Natural killer cell (primary cell): ENCODE results near the gene TACR1. TPM values are rescaled to one million over a fixed set of nuclear protein-coding genes. Genes with fewer than 3 reads are reported as not detected.
"Not testable (repeated sequence)": the region's sequence is repeated elsewhere in the genome, so short reads cannot be mapped to it uniquely, and the experiment has no call there.

ENCODE experiments used
- ATAC-seq, 3 donors: fragments of 150-1000 bp in 2 of 3; fragments of 200-7000 bp in 1 of 3; cut with Tn5 transposase; 1 replicate in 1 of 3; 2 replicates in 2 of 3; pipeline ENCODE4 v1.10.0; 2021; ENCODE audit warnings: mild to moderate bottlenecking in 2 of 3, moderate library complexity in 2 of 3
- DNase-seq, 2 donors: peaks; one replicate each; pipeline versions ENCODE4 v3.0.0 to v3.0.0-alpha.2; 2013 to 2021; ENCODE audit warnings: mixed read lengths in 1 of 2
- H3K27ac ChIP-seq: one replicate; pipeline ENCODE4 v1.5.1; 2013; ENCODE audit warnings: mild to moderate bottlenecking, low read length
- H3K27me3 ChIP-seq: one replicate; pipeline ENCODE4 v1.6.1; 2013; ENCODE audit warnings: low read length; ENCODE audit not compliant: control insufficient read depth, insufficient read depth
- H3K36me3 ChIP-seq: one replicate; pipeline ENCODE4 v1.6.1; 2013; ENCODE audit warnings: low read length; ENCODE audit not compliant: control insufficient read depth, insufficient read depth
- H3K4me1 ChIP-seq: one replicate; pipeline ENCODE4 v1.6.1; 2013; ENCODE audit warnings: low read length; ENCODE audit not compliant: control insufficient read depth, insufficient read depth
- H3K4me3 ChIP-seq: one replicate; pipeline ENCODE4 v1.5.1; 2013; ENCODE audit warnings: low read length
- H3K9me3 ChIP-seq: one replicate; pipeline ENCODE4 v1.6.1; 2013; ENCODE audit warnings: low read length; ENCODE audit not compliant: control insufficient read depth, insufficient read depth
- H3K27ac Mint-ChIP-seq, 2 donors: one replicate each; pipeline ENCODE4 v1.8.0; 2022; ENCODE audit warnings: mild to moderate bottlenecking in 2 of 2, mixed read lengths in 2 of 2, moderate library complexity in 1 of 2
- H3K27me3 Mint-ChIP-seq, 2 donors: one replicate each; pipeline ENCODE4 v1.8.0; 2022; ENCODE audit warnings: low read depth in 2 of 2, mixed read lengths in 2 of 2
- H3K36me3 Mint-ChIP-seq: one replicate; pipeline ENCODE4 v1.8.0; 2022; ENCODE audit warnings: mixed read lengths
- H3K4me1 Mint-ChIP-seq, 2 donors: one replicate each; pipeline ENCODE4 v1.8.0; 2022; ENCODE audit warnings: mixed read lengths in 2 of 2
- H3K4me3 Mint-ChIP-seq: one replicate; pipeline ENCODE4 v1.8.0; 2022; ENCODE audit warnings: mild to moderate bottlenecking, moderate library complexity, mixed read lengths
- H3K9me3 Mint-ChIP-seq, 2 donors: one replicate each; pipeline ENCODE4 v1.8.0; 2022; ENCODE audit warnings: mixed read lengths in 2 of 2
- WGBS: methylation state at CpG from one replicate; pipeline ENCODE4 v1.1.7; 2013; ENCODE audit warnings: missing lambda C conversion rate; ENCODE audit not compliant: insufficient coverage; 5-methylcytosine and 5-hydroxymethylcytosine counted together
- intact Hi-C: fragments of 100-400 bp; cut with micrococcal nuclease; formaldehyde crosslinking; loops from one replicate; pipeline ENCODE4 v1.14.2; 2022
- total RNA-seq, 4 donors: library from RNA; stranded (reverse); fragments of 120-200 nt in 1 of 4; gene quantifications; one replicate each; pipeline versions ENCODE4 v1.2.3 to v1.2.4, GENCODE V29; 2013 to 2022
- TF ChIP-seq, protein P1 (sequence below): fragments of 200-600 bp; IDR thresholded peaks from one replicate; pipeline ENCODE4 v1.8.0; 2022; ENCODE audit warnings: antibody characterized with exemption

Gene TACR1
- total RNA-seq, 3 donors from 2014 or later (not counting 1 experiment from before 2014, with no cell fraction given), result not detected

- TF ChIP-seq, protein P1, sequence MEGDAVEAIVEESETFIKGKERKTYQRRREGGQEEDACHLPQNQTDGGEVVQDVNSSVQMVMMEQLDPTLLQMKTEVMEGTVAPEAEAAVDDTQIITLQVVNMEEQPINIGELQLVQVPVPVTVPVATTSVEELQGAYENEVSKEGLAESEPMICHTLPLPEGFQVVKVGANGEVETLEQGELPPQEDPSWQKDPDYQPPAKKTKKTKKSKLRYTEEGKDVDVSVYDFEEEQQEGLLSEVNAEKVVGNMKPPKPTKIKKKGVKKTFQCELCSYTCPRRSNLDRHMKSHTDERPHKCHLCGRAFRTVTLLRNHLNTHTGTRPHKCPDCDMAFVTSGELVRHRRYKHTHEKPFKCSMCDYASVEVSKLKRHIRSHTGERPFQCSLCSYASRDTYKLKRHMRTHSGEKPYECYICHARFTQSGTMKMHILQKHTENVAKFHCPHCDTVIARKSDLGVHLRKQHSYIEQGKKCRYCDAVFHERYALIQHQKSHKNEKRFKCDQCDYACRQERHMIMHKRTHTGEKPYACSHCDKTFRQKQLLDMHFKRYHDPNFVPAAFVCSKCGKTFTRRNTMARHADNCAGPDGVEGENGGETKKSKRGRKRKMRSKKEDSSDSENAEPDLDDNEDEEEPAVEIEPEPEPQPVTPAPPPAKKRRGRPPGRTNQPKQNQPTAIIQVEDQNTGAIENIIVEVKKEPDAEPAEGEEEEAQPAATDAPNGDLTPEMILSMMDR, result no peak
- intact Hi-C loops, result no loop called here
- Histone ChIP-seq H3K4me3 (no peak overlapping the region), H3K36me3 (no peaks in the 10 kb centered on the region), H3K27ac (no peak overlapping the region), H3K27me3 (no peaks in the 10 kb centered on the region), H3K4me1 (no peaks in the 10 kb centered on the region), H3K9me3 (no peaks in the 10 kb centered on the region)
- 86% methylated on average over 2 of the region's 2 CpGs for WGBS
- no peaks in the 10 kb centered on the region for H3K4me1 Mint-ChIP-seq
- no peak for DNase-seq
- H3K4me3 Mint-ChIP-seq, result no peak overlapping the region
- no peak for ATAC-seq
- H3K27ac Mint-ChIP-seq, result no peak overlapping the region
- peaks cover 0 to 10% of the 10 kb centered on the region in 2 donors for H3K27me3 Mint-ChIP-seq
- no peaks in the 10 kb centered on the region for H3K36me3 Mint-ChIP-seq
- peaks cover 0 to 2% of the 10 kb centered on the region in 2 donors for H3K9me3 Mint-ChIP-seq
Observed at GRCh38 chr2:75174981-75175380, 24.3 kb downstream of the TACR1 start.

GRCh38 chr2:75174519-75174918, 24.8 kb downstream of the TACR1 start:
- Mint-ChIP-seq H3K4me1 (no peaks in the 10 kb centered on the region), H3K4me3 (no peak overlapping the region), H3K27ac (no peak overlapping the region), H3K27me3 (peaks cover 0 to 10% of the 10 kb centered on the region in 2 donors), H3K36me3 (no peaks in the 10 kb centered on the region), H3K9me3 (peaks cover 0 to 2% of the 10 kb centered on the region in 2 donors)
- Histone ChIP-seq H3K4me1 (no peaks in the 10 kb centered on the region), H3K9me3 (no peaks in the 10 kb centered on the region), H3K27ac (no peak overlapping the region), H3K4me3 (no peak overlapping the region), H3K27me3 (no peaks in the 10 kb centered on the region), H3K36me3 (no peaks in the 10 kb centered on the region)
- DNase-seq (no peak), ATAC-seq (no peak)
- TF ChIP-seq, protein P1, result no peak
- no CpG with 5 or more reads among the region's 2 CpGs for WGBS
- intact Hi-C loops, result no loop called here

- Histone ChIP-seq H3K9me3 (no peaks in the 10 kb centered on the region), H3K36me3 (no peaks in the 10 kb centered on the region), H3K27ac (no peak overlapping the region), H3K4me3 (no peak overlapping the region), H3K4me1 (no peaks in the 10 kb centered on the region), H3K27me3 (no peaks in the 10 kb centered on the region)
- DNase-seq (no peak), ATAC-seq (no peak)
- no peaks in the 10 kb centered on the region for H3K36me3 Mint-ChIP-seq
- no peaks in the 10 kb centered on the region for H3K4me1 Mint-ChIP-seq
- TF ChIP-seq, protein P1, result no peak
- intact Hi-C loops, result no loop called here
- peaks cover 0 to 10% of the 10 kb centered on the region in 2 donors for H3K27me3 Mint-ChIP-seq
- no peak overlapping the region for H3K4me3 Mint-ChIP-seq
- H3K9me3 Mint-ChIP-seq, result peaks cover 0 to 2% of the 10 kb centered on the region in 2 donors
- no peak overlapping the region for H3K27ac Mint-ChIP-seq
Observed at GRCh38 chr2:75173740-75174139, 25.6 kb downstream of the TACR1 start.

GRCh38 chr2:75171423-75171822, 27.9 kb downstream of the TACR1 start:
- H3K9me3 Mint-ChIP-seq, H3K36me3 Mint-ChIP-seq, H3K4me1 Mint-ChIP-seq, H3K4me1 ChIP-seq, H3K27ac Mint-ChIP-seq, H3K9me3 ChIP-seq, H3K36me3 ChIP-seq, H3K4me3 ChIP-seq, H3K4me3 Mint-ChIP-seq, ATAC-seq, DNase-seq, H3K27me3 ChIP-seq, H3K27ac ChIP-seq, intact Hi-C loops: not testable (repeated sequence)
- 98% methylated on average over 5 of the region's 5 CpGs for WGBS
- peaks cover 0 to 12% of the 10 kb centered on the region in 2 donors for H3K27me3 Mint-ChIP-seq
